K562 (cell line): ENCODE measurements around the gene IQCE. TPM values are rescaled to one million over a fixed set of nuclear protein-coding genes. Genes with fewer than 3 reads are reported as not detected.

Source experiments
- ATAC-seq: fragments of 200-7000 bp; cut with Tn5 transposase; 3 replicates; pipeline ENCODE4 v1.9.1; 2020; ENCODE audit warnings: moderate library complexity
- BruUV-seq: library from RNA; stranded (reverse); fragments of 400-500 nt; replicated peaks from 2 replicates; lab custom pipeline; 2021; lab: Mats Ljungman, UMichigan
- CTCF ChIA-PET: fragments of 300-600 bp; formaldehyde crosslinking; extraction: SDS; loops from one replicate; lab custom pipeline; 2021; ENCODE audit warnings: low intra/inter-chr PET ratio; lab: Yijun Ruan, JAX
- POLR2A ChIA-PET: fragments of 300-600, 350-650 bp; sonication (Branson Sonifier 250); formaldehyde crosslinking; extraction: SDS; loops from one replicate; lab custom pipeline; 2021; ENCODE audit warnings: antibody characterized with exemption, inconsistent platforms; lab: Yijun Ruan, JAX
- DNase-seq, 4 experiments: peaks; one replicate each; pipeline versions ENCODE4 v3.0.0 to v3.0.0-alpha.2; 2011 to 2018; ENCODE audit warnings: low spot score in 3 of 4, mixed read lengths in 3 of 4; ENCODE audit errors: extremely low read depth in 1 of 4
- FAIRE-seq: peaks from 2 replicates; lab custom pipeline; 2011; peaks lifted over from hg19 to GRCh38; lab: Jason Lieb, UNC
- H2AFZ ChIP-seq: 2 replicates; pipeline ENCODE4 v1.6.0; 2011; ENCODE audit warnings: low read depth, low read length, control low read depth, inconsistent platforms
- H3K27ac ChIP-seq: fragments of 200-600 bp; 3 replicates; pipeline ENCODE4 v1.8.0; 2011; ENCODE audit warnings: low read depth, mild to moderate bottlenecking, control low read depth, inconsistent platforms, low read length, moderate library complexity, mixed read lengths; ENCODE audit errors: extremely low read depth
- H3K27me3 ChIP-seq, 2 experiments: fragments of 300-600 bp in 1 of 2; 2 replicates in 1 of 2; 3 replicates in 1 of 2; pipeline versions ENCODE4 v1.6.0 to v1.8.0; 2011; ENCODE audit warnings: inconsistent platforms in 2 of 2, low read length in 2 of 2, mild to moderate bottlenecking in 1 of 2, mixed read lengths in 1 of 2, moderate library complexity in 1 of 2; ENCODE audit not compliant: control insufficient read depth in 2 of 2, insufficient read depth in 2 of 2
- H3K36me3 ChIP-seq: fragments of 300-600 bp; 3 replicates; pipeline ENCODE4 v1.8.0; 2011; ENCODE audit warnings: mild to moderate bottlenecking, low read length, inconsistent platforms; ENCODE audit not compliant: control insufficient read depth, insufficient read depth
- H3K4me1 ChIP-seq, 2 experiments: fragments of 200-600 bp in 1 of 2; replicated peaks in 1 of 2; 2 replicates in 1 of 2; 3 replicates in 1 of 2; pipeline versions ENCODE4 v1.5.1 to v1.8.0; 2011; ENCODE audit warnings: inconsistent platforms in 2 of 2, low read length in 2 of 2, mild to moderate bottlenecking in 1 of 2, mixed read lengths in 1 of 2, moderate library complexity in 1 of 2; ENCODE audit not compliant: control insufficient read depth in 2 of 2, insufficient read depth in 2 of 2
- H3K4me2 ChIP-seq: 2 replicates; pipeline ENCODE4 v1.6.1; 2011; ENCODE audit warnings: low read length, control low read depth, inconsistent platforms, mixed read lengths; ENCODE audit not compliant: insufficient read depth
- H3K4me3 ChIP-seq: fragments of 200-600 bp; sonication (generic), shearing (Covaris generic); 2 replicates; pipeline ENCODE4 v1.5.1; 2016; ENCODE audit warnings: control low read depth, inconsistent platforms
- H3K79me2 ChIP-seq: fragments of 200-600 bp; 3 replicates; pipeline ENCODE4 v1.8.0; 2011; ENCODE audit warnings: low read length, inconsistent platforms; ENCODE audit not compliant: control insufficient read depth, insufficient read depth
- H3K9ac ChIP-seq, 2 experiments: 2 replicates each; pipeline versions ENCODE4 v1.6.0 to v1.6.1; 2011; ENCODE audit warnings: low read depth in 2 of 2, low read length in 2 of 2, control low read depth in 1 of 2, inconsistent platforms in 1 of 2, mild to moderate bottlenecking in 1 of 2, mixed read lengths in 1 of 2; ENCODE audit not compliant: insufficient read depth in 1 of 2
- H3K9me1 ChIP-seq: one replicate; pipeline ENCODE4 v1.6.0; 2011; ENCODE audit warnings: inconsistent platforms, mild to moderate bottlenecking, low read length, moderate library complexity; ENCODE audit not compliant: control insufficient read depth, insufficient read depth
- H3K9me3 ChIP-seq: replicated peaks from 2 replicates; pipeline ENCODE4 v1.5.1; 2011; ENCODE audit warnings: low read depth, low read length, inconsistent platforms; ENCODE audit not compliant: control insufficient read depth, insufficient read depth
- H4K20me1 ChIP-seq: replicated peaks from 2 replicates; pipeline ENCODE4 v1.6.1; 2011; ENCODE audit warnings: low read length, inconsistent platforms, mixed read lengths; ENCODE audit not compliant: control insufficient read depth, insufficient read depth
- CREB3 ChIP-seq: fragments of 450-650 bp; conservative IDR thresholded peaks from 2 replicates; pipeline ENCODE4 v1.6.1; 2016; ENCODE audit warnings: missing genetic modification characterization, low read depth, mild to moderate bottlenecking, missing compliant biosample characterization, moderate library complexity
- CREB5 ChIP-seq: fragments of 250-450 bp; sonication (Bioruptor Pico); IDR thresholded peaks from 2 replicates; pipeline ENCODE4 v1.5.0; 2020; ENCODE audit warnings: mild to moderate bottlenecking
- DLX4 ChIP-seq: fragments of 250-450 bp; sonication (Bioruptor Pico); IDR thresholded peaks from 2 replicates; pipeline ENCODE4 v1.6.1; 2021; ENCODE audit warnings: mild to moderate bottlenecking
- FOSL1 ChIP-seq: fragments of 200-800 bp; sonication (Bioruptor generic); conservative IDR thresholded peaks from 2 replicates; pipeline ENCODE4 v1.6.1; 2016; ENCODE audit warnings: missing genetic modification characterization, missing compliant biosample characterization
- KLF10 ChIP-seq: fragments of 250-450 bp; sonication (Bioruptor Pico); IDR thresholded peaks from 2 replicates; pipeline ENCODE4 v1.6.1; 2021; ENCODE audit warnings: matching md5 sums
- MIER1 ChIP-seq: fragments of 450-650 bp; IDR thresholded peaks from 2 replicates; pipeline ENCODE4 v1.6.1; 2016; ENCODE audit warnings: antibody characterized with exemption, mild to moderate bottlenecking, low read depth
- RBFOX2 ChIP-seq: fragments of 200-400 bp; formaldehyde crosslinking; IDR thresholded peaks from 2 replicates; pipeline ENCODE4 v1.6.1; 2017; ENCODE audit warnings: low read depth, mild to moderate bottlenecking, low read length, moderate library complexity
- WGBS: fragments of 100-300 bp; shearing (Covaris generic); methylation state at CpG from one replicate; pipeline ENCODE4 v1.1.6; 2016; ENCODE audit warnings: low coverage, mixed read lengths; ENCODE audit not compliant: insufficient coverage; ENCODE audit errors: missing lambda C conversion rate; 5-methylcytosine and 5-hydroxymethylcytosine counted together
- in situ Hi-C: fragments of 300-500 bp; cut with MboI; formaldehyde crosslinking; loops from 4 replicates; pipeline ENCODE4 v1.15.0; 2018; ENCODE audit warnings: inconsistent platforms, mixed read lengths
- intact Hi-C: fragments of 100-400 bp; cut with micrococcal nuclease; formaldehyde crosslinking; loops from 2 replicates; pipeline ENCODE4 v1.14.2; 2022
- polyA plus RNA-seq, 8 experiments: library from polyadenylated mRNA; depleted of rRNA in 4 of 8; stranded (reverse) in 5 of 8; unstranded in 3 of 8; fragments of >200 nt; fragmentation: Nextera tagmentation in 2 of 8; fragmentation: Illumina TruSeq in 1 of 8; extraction: Ambion mirVana in 2 of 8; extraction: Trizol in 1 of 8; gene quantifications; 2 replicates each; pipeline versions ENCODE4 v1.2.1 to v1.2.3, GENCODE V29; 2011 to 2014; ENCODE audit warnings: inconsistent platforms in 1 of 8, missing spikeins in 1 of 8
- total RNA-seq, 7 experiments: library from RNA; depleted of rRNA in 6 of 7; stranded (reverse); fragments of >200 nt in 6 of 7; fragmentation: Illumina TruSeq in 2 of 7; extraction: Trizol in 2 of 7; gene quantifications; 2 replicates each; pipeline versions ENCODE4 v1.2.1 to v1.2.3, GENCODE V29; 2011 to 2021; ENCODE audit warnings: low replicate concordance in 1 of 7
- TF ChIP-seq, protein P1 (sequence below): fragments of 200-400 bp; formaldehyde crosslinking; IDR thresholded peaks from 2 replicates; pipeline ENCODE4 v1.6.1; 2017; ENCODE audit warnings: mild to moderate bottlenecking, low read depth, low read length, moderate library complexity
- TF ChIP-seq, protein P2 (sequence below): IDR thresholded peaks from 3 replicates; pipeline ENCODE4 v1.6.1; 2011; ENCODE audit warnings: borderline replicate concordance, mild to moderate bottlenecking, moderate library complexity; ENCODE audit not compliant: insufficient read length; ENCODE audit errors: extremely low read depth

Gene IQCE
- total and polyA plus RNA-seq, 9 of the 15 experiments (the other 6 are each of a cell fraction or from before 2014, with no cell fraction given), result 0.18 to 8.5 (median 4.2) TPM

DNA sequence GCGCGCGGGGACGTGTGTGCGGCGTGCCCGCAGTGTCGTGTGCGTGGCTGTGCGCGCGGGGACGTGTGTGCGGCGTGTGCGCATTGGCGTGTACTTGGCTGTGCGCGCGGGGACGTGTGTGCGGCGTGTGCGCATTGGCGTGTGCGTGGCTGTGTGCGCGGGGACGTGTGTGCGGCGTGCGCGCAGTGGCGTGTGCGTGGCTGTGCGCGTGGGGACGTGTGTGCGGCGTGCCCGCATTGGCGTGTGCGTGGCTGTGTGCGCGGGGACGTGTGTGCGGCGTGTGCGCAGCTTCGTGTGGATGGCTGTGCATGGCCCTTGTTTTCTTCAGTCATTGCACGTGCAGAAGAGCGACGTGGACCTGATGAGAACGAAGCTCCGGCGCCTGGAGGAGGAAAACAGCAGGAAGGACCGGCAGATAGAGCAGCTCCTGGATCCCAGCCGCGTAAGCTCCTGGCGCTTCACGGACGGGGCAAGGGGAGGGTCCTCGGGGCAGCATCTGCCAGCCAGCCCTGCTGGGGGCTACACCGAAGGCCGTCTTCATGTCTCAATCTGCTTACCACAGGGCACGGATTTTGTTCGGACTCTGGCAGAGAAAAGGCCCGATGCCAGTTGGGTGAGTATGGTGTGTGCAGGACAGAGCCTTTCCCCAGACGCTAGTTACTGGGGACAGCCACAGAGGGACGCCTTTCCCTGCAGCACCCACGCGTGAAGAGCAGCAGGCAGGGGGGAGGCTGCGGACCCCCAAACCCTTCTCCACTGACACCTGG, 19.3 kb downstream of the IQCE start:
- Histone ChIP-seq H3K79me2 (no peaks in the 10 kb centered on the region), H3K27me3 (no peaks in the 10 kb centered on the region), H3K36me3 (peaks cover 9% of the 10 kb centered on the region; the same call in 1 of the 3 replicates), H3K9ac (no peak overlapping the region), H3K9me1 (no peaks in the 10 kb centered on the region), H2AFZ (no peak overlapping the region), H3K9me3 (no peaks in the 10 kb centered on the region), H4K20me1 (no peaks in the 10 kb centered on the region), H3K4me1 (peaks cover 0 to 15% of the 10 kb centered on the region in 2 experiments; a peak in 2 of 5 replicates), H3K4me3 (no peak overlapping the region), H3K4me2 (no peak overlapping the region), H3K27ac (no peak overlapping the region)
- WGBS, result 94% methylated on average over 36 of the region's 73 CpGs
- CTCF ChIA-PET, result no interaction called here
- intact Hi-C loops, result no loop called here
- in situ Hi-C loops, result no loop called here
- FAIRE-seq (no peak), ATAC-seq (no peak), DNase-seq (no peak)
- no TSS peak for BruUV-seq
- POLR2A ChIA-PET, result no interaction called here
- TF ChIP-seq, protein P1, sequence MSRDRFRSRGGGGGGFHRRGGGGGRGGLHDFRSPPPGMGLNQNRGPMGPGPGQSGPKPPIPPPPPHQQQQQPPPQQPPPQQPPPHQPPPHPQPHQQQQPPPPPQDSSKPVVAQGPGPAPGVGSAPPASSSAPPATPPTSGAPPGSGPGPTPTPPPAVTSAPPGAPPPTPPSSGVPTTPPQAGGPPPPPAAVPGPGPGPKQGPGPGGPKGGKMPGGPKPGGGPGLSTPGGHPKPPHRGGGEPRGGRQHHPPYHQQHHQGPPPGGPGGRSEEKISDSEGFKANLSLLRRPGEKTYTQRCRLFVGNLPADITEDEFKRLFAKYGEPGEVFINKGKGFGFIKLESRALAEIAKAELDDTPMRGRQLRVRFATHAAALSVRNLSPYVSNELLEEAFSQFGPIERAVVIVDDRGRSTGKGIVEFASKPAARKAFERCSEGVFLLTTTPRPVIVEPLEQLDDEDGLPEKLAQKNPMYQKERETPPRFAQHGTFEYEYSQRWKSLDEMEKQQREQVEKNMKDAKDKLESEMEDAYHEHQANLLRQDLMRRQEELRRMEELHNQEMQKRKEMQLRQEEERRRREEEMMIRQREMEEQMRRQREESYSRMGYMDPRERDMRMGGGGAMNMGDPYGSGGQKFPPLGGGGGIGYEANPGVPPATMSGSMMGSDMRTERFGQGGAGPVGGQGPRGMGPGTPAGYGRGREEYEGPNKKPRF, result no peak
- TF ChIP-seq MIER1, result no peak
- TF ChIP-seq DLX4 (CRISPR knock-in tag), result no peak
- no peak for TF ChIP-seq CREB3 (tag)
- TF ChIP-seq CREB5, result no peak
- TF ChIP-seq, protein P2, sequence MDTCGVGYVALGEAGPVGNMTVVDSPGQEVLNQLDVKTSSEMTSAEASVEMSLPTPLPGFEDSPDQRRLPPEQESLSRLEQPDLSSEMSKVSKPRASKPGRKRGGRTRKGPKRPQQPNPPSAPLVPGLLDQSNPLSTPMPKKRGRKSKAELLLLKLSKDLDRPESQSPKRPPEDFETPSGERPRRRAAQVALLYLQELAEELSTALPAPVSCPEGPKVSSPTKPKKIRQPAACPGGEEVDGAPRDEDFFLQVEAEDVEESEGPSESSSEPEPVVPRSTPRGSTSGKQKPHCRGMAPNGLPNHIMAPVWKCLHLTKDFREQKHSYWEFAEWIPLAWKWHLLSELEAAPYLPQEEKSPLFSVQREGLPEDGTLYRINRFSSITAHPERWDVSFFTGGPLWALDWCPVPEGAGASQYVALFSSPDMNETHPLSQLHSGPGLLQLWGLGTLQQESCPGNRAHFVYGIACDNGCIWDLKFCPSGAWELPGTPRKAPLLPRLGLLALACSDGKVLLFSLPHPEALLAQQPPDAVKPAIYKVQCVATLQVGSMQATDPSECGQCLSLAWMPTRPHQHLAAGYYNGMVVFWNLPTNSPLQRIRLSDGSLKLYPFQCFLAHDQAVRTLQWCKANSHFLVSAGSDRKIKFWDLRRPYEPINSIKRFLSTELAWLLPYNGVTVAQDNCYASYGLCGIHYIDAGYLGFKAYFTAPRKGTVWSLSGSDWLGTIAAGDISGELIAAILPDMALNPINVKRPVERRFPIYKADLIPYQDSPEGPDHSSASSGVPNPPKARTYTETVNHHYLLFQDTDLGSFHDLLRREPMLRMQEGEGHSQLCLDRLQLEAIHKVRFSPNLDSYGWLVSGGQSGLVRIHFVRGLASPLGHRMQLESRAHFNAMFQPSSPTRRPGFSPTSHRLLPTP, result no peak
- no peak for TF ChIP-seq FOSL1 (tag)
- no peak for TF ChIP-seq KLF10 (CRISPR knock-in tag)
- TF ChIP-seq RBFOX2, result no peak
